HCT116 (cell line): ENCODE results near the gene STAP2. TPM values are rescaled to one million over a fixed set of nuclear protein-coding genes. Genes with fewer than 3 reads are reported as not detected.

Source experiments
- ATAC-seq: fragments of 200-7000 bp; cut with Tn5 transposase; 2 replicates; pipeline ENCODE4 v1.9.1; 2020; ENCODE audit warnings: mild to moderate bottlenecking, moderate library complexity
- BruUV-seq: library from RNA; stranded (reverse); fragments of 400-500 nt; replicated peaks from 2 replicates; lab custom pipeline; 2021; lab: Mats Ljungman, UMichigan
- CTCF ChIA-PET: fragments of 300-600 bp; sonication (Branson Sonifier 250); formaldehyde crosslinking; loops from one replicate; lab custom pipeline; 2021; ENCODE audit warnings: antibody characterized with exemption; lab: Charles Lee
- POLR2A ChIA-PET: fragments of 300-600, 350-600 bp; sonication (Branson Sonifier 250); formaldehyde crosslinking; loops from one replicate; lab custom pipeline; 2021; ENCODE audit warnings: antibody characterized with exemption; lab: Charles Lee
- RAD21 ChIA-PET, 2 experiments: fragments of 300-600 bp; sonication (Branson Sonifier 250); formaldehyde crosslinking; loops; one replicate each; lab custom pipeline; 2023; ENCODE audit warnings: low total read pairs in 2 of 2; ENCODE audit not compliant: uncharacterized antibody in 2 of 2, unreplicated experiment in 2 of 2, low non-redundant PET in 1 of 2; lab: Charles Lee
- DNase-seq: peaks from one replicate; pipeline ENCODE4 v3.0.0-alpha.2; 2010; ENCODE audit warnings: low read depth, low spot score
- H2AFZ ChIP-seq: fragments of 200-600 bp; shearing (Covaris generic), sonication (generic); 2 replicates; pipeline ENCODE4 v1.6.1; 2017; ENCODE audit warnings: low read depth, mixed run types, mixed read lengths, antibody characterized with exemption, low read length; ENCODE audit not compliant: poor library complexity, severe bottlenecking
- H3K27ac ChIP-seq: 2 replicates; pipeline ENCODE4 v1.5.1; 2012; ENCODE audit warnings: low read depth, low read length
- H3K27me3 ChIP-seq: fragments of 200-600 bp; sonication (generic); 2 replicates; pipeline ENCODE4 v1.6.1; 2016; ENCODE audit warnings: mixed run types, low read length, mixed read lengths; ENCODE audit not compliant: insufficient read depth
- H3K36me3 ChIP-seq, 2 experiments: fragments of 200-500 bp in 1 of 2; fragments of 200-600 bp in 1 of 2; sonication (Bioruptor generic) in 1 of 2; sonication (generic) in 1 of 2; 2 replicates each; pipeline versions ENCODE4 v1.5.1 to v1.6.1; 2014 to 2016; ENCODE audit warnings: low read length in 2 of 2, inconsistent platforms in 1 of 2, mixed read lengths in 1 of 2, mixed run types in 1 of 2; ENCODE audit not compliant: insufficient read depth in 2 of 2, control insufficient read depth in 1 of 2
- H3K4me1 ChIP-seq, 2 experiments: fragments of 200-600 bp in 1 of 2; sonication (generic) in 1 of 2; 2 replicates each; pipeline versions ENCODE4 v1.5.1 to v1.6.1; 2012 to 2017; ENCODE audit warnings: low read length in 2 of 2, inconsistent platforms in 1 of 2, mild to moderate bottlenecking in 1 of 2, mixed read lengths in 1 of 2, mixed run types in 1 of 2, moderate library complexity in 1 of 2; ENCODE audit not compliant: insufficient read depth in 2 of 2, control insufficient read depth in 1 of 2
- H3K4me2 ChIP-seq: fragments of 200-600 bp; sonication (generic); 2 replicates; pipeline ENCODE4 v1.6.1; 2017; ENCODE audit warnings: mixed run types, low read length, mixed read lengths
- H3K4me3 ChIP-seq, 2 experiments: fragments of 200-600 bp in 1 of 2; sonication (generic) in 1 of 2; replicated peaks in 1 of 2; 2 replicates each; pipeline ENCODE4 v1.5.1; 2011 to 2016; ENCODE audit warnings: low read length in 2 of 2, control low read depth in 1 of 2, low read depth in 1 of 2, mild to moderate bottlenecking in 1 of 2, mixed read lengths in 1 of 2, mixed run types in 1 of 2
- H3K79me2 ChIP-seq: fragments of 200-600 bp; sonication (generic); 2 replicates; pipeline ENCODE4 v1.6.1; 2017; ENCODE audit warnings: mild to moderate bottlenecking, mixed run types, low read length, moderate library complexity, mixed read lengths; ENCODE audit not compliant: insufficient read depth
- H3K9ac ChIP-seq: fragments of 200-600 bp; sonication (generic); 2 replicates; pipeline ENCODE4 v1.6.1; 2016; ENCODE audit warnings: low read length, mixed read lengths
- H3K9me2 ChIP-seq: fragments of 200-600 bp; sonication (generic), shearing (Covaris generic); 2 replicates; pipeline ENCODE4 v1.6.1; 2017; ENCODE audit warnings: mixed run types, mild to moderate bottlenecking, moderate library complexity; ENCODE audit not compliant: insufficient read depth
- H3K9me3 ChIP-seq, 2 experiments: fragments of 200-500 bp in 1 of 2; fragments of 200-600 bp in 1 of 2; sonication (Bioruptor generic) in 1 of 2; sonication (generic) in 1 of 2; 2 replicates each; pipeline ENCODE4 v1.6.1; 2014 to 2017; ENCODE audit warnings: low read length in 2 of 2, mixed read lengths in 2 of 2, inconsistent platforms in 1 of 2, low read depth in 1 of 2, mild to moderate bottlenecking in 1 of 2, mixed run types in 1 of 2, moderate library complexity in 1 of 2; ENCODE audit not compliant: control insufficient read depth in 1 of 2, insufficient read depth in 1 of 2
- H4K20me1 ChIP-seq: fragments of 200-600 bp; sonication (generic), shearing (Covaris generic); 2 replicates; pipeline ENCODE4 v1.6.1; 2017; ENCODE audit warnings: mixed run types, mild to moderate bottlenecking, moderate library complexity; ENCODE audit not compliant: insufficient read depth
- CEBPB ChIP-seq: IDR thresholded peaks from 2 replicates; pipeline ENCODE4 v1.6.1; 2012; ENCODE audit warnings: low read depth
- EZH2phosphoT487 ChIP-seq: fragments of 200-600 bp; IDR thresholded peaks from 2 replicates; pipeline ENCODE4 v1.6.1; 2018; ENCODE audit warnings: antibody characterized with exemption, borderline replicate concordance
- POLR2A ChIP-seq: IDR thresholded peaks from 2 replicates; pipeline ENCODE4 v1.7.0; 2011; ENCODE audit warnings: borderline replicate concordance; ENCODE audit not compliant: insufficient read depth, insufficient read length; ENCODE audit errors: extremely low read depth
- POLR2AphosphoS5 ChIP-seq: IDR thresholded peaks from 2 replicates; pipeline ENCODE4 v1.6.1; 2011; ENCODE audit warnings: mild to moderate bottlenecking, low read depth, low read length, moderate library complexity
- SP1 ChIP-seq: IDR thresholded peaks from 2 replicates; pipeline ENCODE4 v1.6.1; 2012; ENCODE audit warnings: low read depth
- intact Hi-C: fragments of 100-400 bp; cut with micrococcal nuclease; formaldehyde crosslinking; loops from 2 replicates; pipeline ENCODE4 v1.10.0; 2022
- total RNA-seq: library from RNA; stranded (reverse); gene quantifications from one replicate; pipeline ENCODE4 v1.2.1, GENCODE V29; 2021; ENCODE audit not compliant: unreplicated experiment
- TF ChIP-seq, protein P1 (sequence below), 3 experiments: fragments of 200-600 bp in 1 of 3; sonication (generic) in 1 of 3; IDR thresholded peaks in 2 of 3; conservative IDR thresholded peaks in 1 of 3; 2 replicates each; pipeline ENCODE4 v1.5.1; 2012 to 2017; ENCODE audit warnings: low read depth in 2 of 3, low read length in 2 of 3, antibody characterized with exemption in 1 of 3, borderline replicate concordance in 1 of 3, control low read depth in 1 of 3, mild to moderate bottlenecking in 1 of 3, mixed read lengths in 1 of 3, mixed run types in 1 of 3, moderate library complexity in 1 of 3; ENCODE audit not compliant: insufficient read depth in 1 of 3

Gene STAP2
- total RNA-seq, 1 experiment from 2014 or later: 2.1 TPM

DNA sequence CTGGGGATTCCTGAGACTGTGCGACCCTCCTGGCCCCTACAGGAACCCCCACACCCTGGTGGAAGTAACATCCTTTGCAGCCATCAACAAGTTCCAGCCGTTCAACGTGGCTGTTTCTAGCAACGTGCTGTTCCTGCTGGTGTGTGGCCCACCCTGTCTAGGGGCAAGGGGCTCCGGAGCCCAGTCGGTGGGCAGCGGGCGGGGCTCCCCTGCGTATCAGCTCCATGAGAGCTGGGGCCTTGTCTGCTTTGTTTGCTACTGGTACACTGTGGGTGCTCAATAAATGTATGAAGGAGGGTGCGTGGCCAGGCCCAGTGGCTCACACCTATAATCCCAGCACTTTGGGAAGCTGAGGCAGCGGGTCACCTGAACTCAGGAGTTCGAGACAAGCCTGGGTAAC is 15.7 kb upstream of the STAP2 start:
- RAD21 ChIA-PET: no interaction called here
- no peak overlapping the region; the same call in 1 of the 2 replicates for H3K27ac ChIP-seq
- H3K9me2 ChIP-seq: no peaks in the 10 kb centered on the region
- peaks cover 3 to 4% of the 10 kb centered on the region in 2 experiments; a peak in 2 of 4 replicates for H3K36me3 ChIP-seq
- H3K79me2 ChIP-seq: no peaks in the 10 kb centered on the region
- no peak for ATAC-seq
- no peak overlapping the region for H3K9ac ChIP-seq
- H3K27me3 ChIP-seq: no peaks in the 10 kb centered on the region
- BruUV-seq: no TSS peak
- TF ChIP-seq POLR2A (no peak), SP1 (no peak), EZH2phosphoT487 (no peak), POLR2AphosphoS5 (no peak), CEBPB (no peak)
- TF ChIP-seq, all 23 proteins: peak for 0
- Histone ChIP-seq H3K4me1 (no peaks in the 10 kb centered on the region), H3K4me2 (no peak overlapping the region), H3K4me3 (no peak overlapping the region), H3K9me3 (no peaks in the 10 kb centered on the region), H4K20me1 (no peaks in the 10 kb centered on the region), H2AFZ (no peak overlapping the region)
- POLR2A ChIA-PET: interaction anchor here (0.6 kb wide), 1 partner anchor 108 kb away, joined by 3 read pairs; the partner anchor contains the start of gene YJU2
- CTCF ChIA-PET: interaction anchor here (1.1 kb wide), 1 partner anchor 87 kb away, joined by 4 read pairs; no protein-coding TSS in a partner anchor
- intact Hi-C loops: no loop called here
- no peak for DNase-seq

DNA sequence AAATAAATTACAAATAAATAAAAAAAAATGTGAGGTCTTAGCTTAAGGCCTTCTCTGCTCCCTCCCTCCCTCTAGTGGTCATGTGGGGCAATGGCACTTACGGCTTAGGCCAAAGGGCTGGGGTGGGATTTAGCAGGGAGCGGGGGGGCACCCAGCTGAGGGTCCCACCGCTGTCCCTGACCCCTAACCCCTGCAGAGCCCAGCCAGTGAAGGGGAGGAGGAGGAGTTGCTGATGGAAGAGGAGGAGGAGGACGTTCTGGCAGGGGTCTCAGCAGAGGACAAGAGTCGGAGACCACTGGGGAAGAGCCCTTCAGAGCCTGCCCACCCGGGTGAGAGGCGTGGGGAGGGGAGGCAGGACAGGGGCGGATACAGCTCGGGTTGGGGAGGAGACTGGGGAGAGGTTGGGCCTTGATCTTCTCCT is 14.1 kb upstream of the STAP2 start:
- H2AFZ ChIP-seq: no peak overlapping the region
- BruUV-seq: no TSS peak
- ChIA-PET POLR2A (interaction anchor here (0.7 to 2.1 kb wide), 2 partner anchors 10 to 16 kb away, joined by 3 to 10 read pairs; partner anchors contain the start of gene MPND), RAD21 (interaction anchor here (0.7 to 1.9 kb wide), 4 partner anchors 9 to 779 kb away, joined by 3 to 17 read pairs (median 9); partner anchors contain the start of gene MPND (in 1 of the 2)), CTCF (interaction anchor here (0.6 to 2.8 kb wide), 15 partner anchors 9 to 315 kb away, joined by 3 to 52 read pairs (median 3); partner anchors contain the start of genes CHAF1A, MPND and SH3GL1)
- no peak overlapping the region for H3K27ac ChIP-seq
- DNase-seq (no peak), ATAC-seq (peak; percentile 77)
- no peaks in the 10 kb centered on the region for H3K9me2 ChIP-seq
- intact Hi-C loops: loop anchor here (1.0 kb wide), 1 partner anchor 85 kb away; no protein-coding TSS in a partner anchor
- H3K27me3 ChIP-seq: no peaks in the 10 kb centered on the region
- no peaks in the 10 kb centered on the region for H4K20me1 ChIP-seq
- H3K36me3 ChIP-seq: peaks cover 3 to 4% of the 10 kb centered on the region in 2 experiments; a peak in 2 of 4 replicates
- TF ChIP-seq SP1: no peak
- TF ChIP-seq, protein P1, sequence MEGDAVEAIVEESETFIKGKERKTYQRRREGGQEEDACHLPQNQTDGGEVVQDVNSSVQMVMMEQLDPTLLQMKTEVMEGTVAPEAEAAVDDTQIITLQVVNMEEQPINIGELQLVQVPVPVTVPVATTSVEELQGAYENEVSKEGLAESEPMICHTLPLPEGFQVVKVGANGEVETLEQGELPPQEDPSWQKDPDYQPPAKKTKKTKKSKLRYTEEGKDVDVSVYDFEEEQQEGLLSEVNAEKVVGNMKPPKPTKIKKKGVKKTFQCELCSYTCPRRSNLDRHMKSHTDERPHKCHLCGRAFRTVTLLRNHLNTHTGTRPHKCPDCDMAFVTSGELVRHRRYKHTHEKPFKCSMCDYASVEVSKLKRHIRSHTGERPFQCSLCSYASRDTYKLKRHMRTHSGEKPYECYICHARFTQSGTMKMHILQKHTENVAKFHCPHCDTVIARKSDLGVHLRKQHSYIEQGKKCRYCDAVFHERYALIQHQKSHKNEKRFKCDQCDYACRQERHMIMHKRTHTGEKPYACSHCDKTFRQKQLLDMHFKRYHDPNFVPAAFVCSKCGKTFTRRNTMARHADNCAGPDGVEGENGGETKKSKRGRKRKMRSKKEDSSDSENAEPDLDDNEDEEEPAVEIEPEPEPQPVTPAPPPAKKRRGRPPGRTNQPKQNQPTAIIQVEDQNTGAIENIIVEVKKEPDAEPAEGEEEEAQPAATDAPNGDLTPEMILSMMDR (IDR thresholded peaks at IDR 0.05 in 2 of 3, conservative IDR thresholded peaks at IDR 0.05 in 1 of 3; ENCODE audit: borderline replicate concordance in 1 of 3, insufficient read depth in 1 of 3, low read depth in 2 of 3, low read length in 2 of 3): peak; percentile 59 to 79 (median 66); a peak in 5 of 6 replicates
- no peaks in the 10 kb centered on the region for H3K79me2 ChIP-seq
- H3K9me3 ChIP-seq: no peaks in the 10 kb centered on the region
- H3K4me3 ChIP-seq: no peak overlapping the region
- H3K4me1 ChIP-seq: no peaks in the 10 kb centered on the region
- no peak overlapping the region for H3K4me2 ChIP-seq
- H3K9ac ChIP-seq: no peak overlapping the region
